ENCODE data around the gene TECPR2.

GRCh38 chr14:102525929-102526497, 163.3 kb downstream of the TECPR2 start:
- no peak for TF ChIP-seq POLR2A (IDR thresholded peaks at IDR 0.05)
- no peak for TF ChIP-seq CTCF (IDR thresholded peaks at IDR 0.05)

Data from adrenal gland (tissue), 5 donors.